Suppressor macrophage treated with lipopolysaccharide for 4 hours (primary cell): Measurements from ENCODE around the gene TBPL2.
A peak's percentile ranks its signal among the peaks of the same experiment; 100 is the strongest.
"Not testable (repeated sequence)": the region's sequence is repeated elsewhere in the genome, so short reads cannot be mapped to it uniquely, and the experiment has no call there.

Experiments used
- DNase-seq: peaks from one replicate; pipeline ENCODE4 v3.0.0-alpha.2; 2020

Gene TBPL2

DNA sequence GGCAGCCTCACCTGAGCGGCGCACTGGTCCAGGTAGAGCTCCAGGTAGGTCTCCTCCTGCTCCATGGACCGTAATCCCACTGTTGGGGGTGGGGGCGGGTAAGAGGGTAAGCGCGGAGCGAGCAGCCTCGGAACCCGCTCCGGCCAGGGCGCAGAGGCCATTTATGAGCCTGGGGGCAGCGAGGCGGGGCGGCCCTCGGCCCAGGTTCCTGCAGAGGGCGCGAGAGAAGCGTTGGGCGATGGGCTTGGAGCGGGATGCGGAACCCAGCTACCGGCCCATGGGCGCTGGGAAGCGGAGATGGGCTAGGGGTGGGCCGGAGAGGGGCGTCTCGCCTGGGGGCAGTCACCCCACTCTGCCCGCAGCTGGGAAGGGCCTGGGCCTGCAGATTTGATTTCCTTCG, at the start of gene TBPL2:
TSS of gene TBPL2 (minus strand) at position 232 of the 400 bp plus-strand sequence. CDS start at position 65, 167 bp downstream.
- no peak for DNase-seq

DNA sequence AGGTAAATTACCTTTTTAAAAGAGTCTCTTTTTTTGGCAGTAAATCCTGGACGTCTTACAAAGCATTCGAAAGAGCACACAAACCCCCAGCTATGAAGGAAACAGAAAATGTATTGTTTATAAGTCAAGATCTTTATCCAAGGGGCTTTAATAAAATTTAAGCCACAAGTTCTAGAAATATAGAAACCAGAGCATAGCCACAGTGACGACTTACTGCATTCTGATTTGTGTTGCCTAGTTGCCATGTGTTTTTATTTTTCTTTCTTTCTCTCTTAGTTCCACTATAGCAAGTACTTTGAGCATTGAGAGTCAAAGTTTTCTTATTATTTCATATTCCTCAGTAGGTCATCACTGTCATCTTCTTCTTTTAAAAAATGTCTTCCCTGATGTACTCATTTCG, 47.8 kb upstream of the TBPL2 start:
- DNase-seq, result no peak

DNA sequence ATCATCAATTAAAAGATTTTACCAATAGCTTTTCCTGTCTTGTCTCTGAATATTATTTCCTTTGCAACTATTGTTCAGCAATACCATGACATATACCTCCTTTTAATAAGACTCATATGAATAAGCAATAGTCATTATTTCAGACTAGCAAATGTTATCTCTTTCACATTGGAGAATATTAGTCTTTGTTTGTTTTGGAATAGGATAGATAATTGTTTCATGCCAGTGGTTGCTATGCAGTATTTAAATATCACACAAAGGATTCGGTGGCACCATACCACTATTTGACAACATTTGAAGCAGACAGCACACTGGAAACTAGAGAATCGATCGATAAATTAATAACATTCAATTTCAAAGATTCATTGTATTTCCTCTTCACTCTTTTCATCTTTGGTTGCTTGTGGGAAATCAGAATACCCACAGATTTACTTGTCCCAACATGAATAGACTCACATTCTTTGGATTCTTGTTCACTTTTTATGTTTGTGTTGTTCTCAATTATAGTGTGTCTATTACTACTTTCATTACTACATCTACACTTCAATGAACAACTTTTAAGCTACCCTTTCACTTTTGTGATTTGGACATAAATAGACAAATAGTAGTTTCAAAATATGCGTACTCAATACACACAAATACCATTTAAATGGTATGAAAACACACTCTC, 42.7 kb upstream of the TBPL2 start:
- no peak for DNase-seq

DNA sequence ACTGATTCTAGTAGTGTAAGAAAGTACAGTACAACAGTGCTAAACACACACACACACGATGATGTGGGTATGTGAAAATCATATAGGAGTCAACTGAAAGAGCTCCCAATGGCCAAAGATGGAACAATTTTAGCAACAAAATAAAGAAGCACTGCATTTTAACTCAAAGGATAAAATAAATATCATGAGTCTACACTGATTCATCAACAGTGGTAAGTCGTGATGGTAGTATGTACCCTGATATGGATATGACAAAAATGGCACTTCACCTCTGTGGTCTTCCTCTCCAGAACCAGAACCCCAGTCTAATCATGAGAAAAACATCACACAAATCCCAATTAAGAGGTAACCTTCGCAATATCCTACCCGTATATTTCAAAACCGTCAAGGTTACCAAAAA, 41.4 kb upstream of the TBPL2 start:
- DNase-seq, result no peak

DNA sequence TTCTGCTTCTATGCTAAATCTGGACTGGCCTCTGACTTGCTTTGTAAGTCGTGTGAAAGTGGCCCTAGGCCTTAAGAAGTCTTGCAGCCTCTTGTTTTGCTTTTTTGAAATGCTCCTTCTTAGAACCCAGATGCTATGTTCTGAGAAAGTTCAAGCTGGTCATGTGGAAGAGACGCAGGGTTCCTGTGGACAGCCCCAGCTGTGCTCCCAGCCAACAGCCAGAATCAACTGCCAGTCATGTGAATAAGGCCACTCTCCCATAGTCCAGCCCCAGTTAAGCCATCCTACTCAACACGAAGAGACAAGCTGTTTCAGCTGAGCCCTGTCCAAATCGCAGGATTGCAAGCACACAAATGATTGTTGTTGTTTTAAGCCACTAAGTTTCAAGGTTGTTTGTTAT, 37.3 kb upstream of the TBPL2 start:
- no peak for DNase-seq

DNA sequence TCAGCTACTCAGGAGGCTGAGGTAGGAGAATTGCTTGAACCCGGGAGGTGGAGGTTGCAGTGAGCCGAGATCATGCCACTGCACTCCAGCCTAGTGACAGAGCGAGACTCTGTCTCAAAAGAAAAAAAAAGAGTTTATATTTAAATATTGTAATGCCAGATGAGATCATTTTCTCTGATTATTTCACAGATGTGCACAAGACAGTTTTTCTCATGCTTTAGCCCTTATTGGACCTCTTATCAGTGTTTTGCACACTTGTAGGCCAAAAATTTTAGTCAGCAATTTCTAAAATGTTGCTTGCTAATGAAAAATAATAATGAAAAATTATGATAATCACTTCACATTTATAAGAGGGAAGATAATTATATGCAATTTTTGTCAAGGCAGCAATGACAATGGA, 36.0 kb upstream of the TBPL2 start:
- DNase-seq, result not testable (repeated sequence)

DNA sequence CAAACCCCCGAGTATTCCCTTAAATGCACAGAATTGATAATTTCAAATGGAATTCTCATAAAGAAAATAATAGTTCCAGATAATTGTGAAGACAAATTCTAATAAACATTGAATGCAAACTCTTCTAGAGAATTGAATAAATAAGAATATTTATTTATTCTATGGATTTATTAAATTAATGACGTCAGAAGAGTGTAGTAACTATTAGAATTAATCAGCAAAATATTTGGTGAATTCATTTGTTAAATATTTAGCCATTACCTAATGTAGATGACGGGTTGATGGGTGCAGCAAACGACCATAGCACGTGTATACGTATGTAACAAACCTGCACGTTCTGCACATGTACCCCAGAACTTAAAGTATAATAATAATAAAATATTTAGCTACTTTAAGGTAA, 33.4 kb upstream of the TBPL2 start:
- no peak for DNase-seq

DNA sequence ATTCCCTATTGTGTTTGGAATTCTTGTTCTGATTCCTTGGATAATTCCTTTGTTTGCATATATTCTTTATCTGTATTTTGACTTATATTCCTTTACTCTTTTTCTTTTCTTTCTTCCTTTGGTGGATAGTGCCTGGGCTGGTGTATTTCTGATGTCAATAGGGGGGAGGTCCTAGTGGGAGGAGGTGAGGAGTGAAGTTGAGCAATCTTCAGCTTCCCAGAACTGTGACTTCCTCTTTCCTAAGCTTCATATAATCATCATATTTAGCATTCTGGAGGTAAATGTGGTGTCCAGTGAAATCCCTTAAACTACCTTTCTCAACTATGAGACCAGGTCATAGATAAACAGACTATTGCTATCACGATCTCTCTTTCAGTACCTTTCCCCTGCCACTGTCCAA, 29.6 kb upstream of the TBPL2 start:
- DNase-seq, result peak; percentile 44

DNA sequence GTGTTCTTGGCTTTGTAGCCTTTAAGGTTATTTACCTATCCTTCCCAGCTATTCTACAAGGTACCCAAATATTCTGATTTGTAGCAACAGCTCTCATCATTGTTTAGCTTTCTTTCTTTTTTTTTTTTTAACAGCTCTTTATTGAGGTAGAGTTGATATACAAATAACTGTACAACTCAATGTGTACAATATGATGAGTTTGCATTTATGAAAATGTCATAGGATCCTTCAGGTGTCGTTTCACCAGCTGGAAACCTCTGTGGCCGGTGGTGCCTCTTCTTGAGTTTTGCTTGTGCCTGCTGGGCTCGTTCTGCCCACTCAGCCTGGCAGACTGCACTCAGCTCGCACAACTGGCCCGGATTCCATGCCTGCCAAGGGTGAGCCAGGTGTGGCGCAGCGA, 26.9 kb upstream of the TBPL2 start:
- no peak for DNase-seq

DNA sequence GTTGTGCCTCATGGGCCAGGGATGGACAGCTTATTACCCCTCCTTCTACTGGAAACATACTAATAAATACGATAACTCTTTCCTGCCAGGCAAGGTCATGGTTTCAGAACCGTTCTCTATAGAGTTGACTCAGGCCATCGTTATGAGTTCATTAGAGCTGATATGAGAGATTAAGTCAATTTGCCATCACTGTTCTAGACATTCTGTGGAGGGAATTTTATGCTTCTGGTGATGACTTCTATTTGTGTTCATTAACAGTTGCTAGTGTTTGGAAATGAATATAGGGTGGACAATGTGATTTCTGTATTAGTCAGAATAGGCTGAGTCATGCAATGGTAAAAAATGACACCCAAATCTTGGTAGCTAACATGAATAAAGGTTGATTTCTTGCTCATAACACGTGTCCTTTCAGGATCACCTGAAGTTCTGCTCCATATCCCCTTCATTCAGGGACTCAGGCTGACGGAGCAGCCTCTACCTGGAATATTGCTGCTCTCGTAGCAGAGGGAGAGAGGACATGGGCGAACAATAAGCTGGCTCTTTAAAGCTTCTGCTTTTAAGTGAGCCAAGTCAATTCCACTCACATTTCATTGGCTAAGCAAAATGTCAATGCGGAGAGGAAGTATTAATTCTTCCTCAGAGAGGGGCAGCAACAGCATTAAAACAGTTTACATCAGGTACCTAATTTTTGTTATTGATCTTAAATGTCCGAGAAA, 18.5 kb upstream of the TBPL2 start:
- DNase-seq, result peak; percentile 61

DNA sequence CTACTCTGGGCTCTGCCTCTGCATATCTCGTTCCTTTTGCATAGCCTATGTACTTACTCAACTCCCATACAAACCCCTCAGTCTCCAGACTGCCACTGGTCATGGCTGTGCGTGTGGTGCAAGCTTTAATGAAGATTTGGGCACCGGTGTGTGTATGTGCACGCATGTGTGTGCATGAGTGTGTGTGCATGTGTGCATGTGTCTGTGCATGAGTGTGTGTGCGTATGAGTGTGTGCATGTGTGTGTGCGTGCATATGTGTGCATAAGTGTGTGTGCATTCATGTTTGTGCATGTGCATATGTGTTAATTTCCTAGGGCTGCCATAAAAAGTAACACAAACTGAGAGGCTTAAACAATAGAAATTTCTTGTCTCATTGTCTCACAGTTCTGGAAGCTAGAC, 17.1 kb upstream of the TBPL2 start:
- no peak for DNase-seq

DNA sequence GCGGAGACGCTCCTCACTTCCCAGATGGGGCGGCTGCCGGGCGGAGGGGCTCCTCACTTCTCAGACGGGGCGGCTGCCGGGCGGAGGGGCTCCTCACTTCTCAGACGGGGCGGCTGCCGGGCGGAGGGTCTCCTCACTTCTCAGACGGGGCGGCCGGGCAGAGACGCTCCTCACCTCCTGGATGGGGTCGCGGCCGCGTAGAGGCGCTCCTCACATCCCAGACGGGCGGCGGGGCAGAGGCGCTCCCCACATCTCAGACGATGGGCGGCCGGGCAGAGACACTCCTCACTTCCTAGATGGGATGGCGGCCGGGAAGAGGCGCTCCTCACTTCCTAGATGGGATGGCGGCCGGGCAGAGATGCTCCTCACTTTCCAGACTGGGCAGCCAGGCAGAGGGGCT, 16.0 kb upstream of the TBPL2 start:
- not testable (repeated sequence) for DNase-seq

DNA sequence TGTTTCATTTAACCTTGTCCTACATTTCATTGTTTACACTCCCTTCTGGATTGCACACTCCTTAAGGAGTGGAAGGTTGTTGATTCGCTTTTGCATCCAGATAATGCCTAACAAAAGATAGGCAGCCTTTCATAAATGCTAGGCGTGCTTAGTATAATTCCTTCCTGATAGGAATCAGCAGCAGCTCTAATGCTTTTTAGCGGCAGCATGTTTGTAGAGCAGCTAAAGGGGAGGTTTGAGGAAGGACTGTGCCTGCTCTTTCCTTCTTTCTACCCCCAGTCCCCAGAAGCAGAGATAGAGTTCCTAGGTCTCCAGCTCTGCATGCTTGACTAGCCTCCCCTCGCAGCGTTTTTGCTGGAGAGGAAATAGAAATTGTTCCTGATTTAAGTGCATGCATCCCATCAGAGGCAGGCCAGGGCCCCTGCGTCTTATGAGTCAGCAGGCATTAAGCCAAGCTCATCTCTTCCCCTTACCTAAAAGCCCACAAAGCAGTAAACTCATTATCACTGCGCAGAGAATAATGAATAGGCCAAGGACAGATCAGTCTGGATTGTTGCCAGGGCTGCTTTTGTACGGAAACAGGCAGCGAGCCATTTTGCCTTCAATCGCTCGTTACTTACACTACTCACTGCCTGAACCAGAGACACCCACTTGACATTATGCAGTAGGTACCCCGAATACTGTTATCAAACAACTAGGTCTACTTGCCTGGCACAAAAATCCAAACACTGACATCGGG, 14.0 kb upstream of the TBPL2 start:
- peak; percentile 54 for DNase-seq

DNA sequence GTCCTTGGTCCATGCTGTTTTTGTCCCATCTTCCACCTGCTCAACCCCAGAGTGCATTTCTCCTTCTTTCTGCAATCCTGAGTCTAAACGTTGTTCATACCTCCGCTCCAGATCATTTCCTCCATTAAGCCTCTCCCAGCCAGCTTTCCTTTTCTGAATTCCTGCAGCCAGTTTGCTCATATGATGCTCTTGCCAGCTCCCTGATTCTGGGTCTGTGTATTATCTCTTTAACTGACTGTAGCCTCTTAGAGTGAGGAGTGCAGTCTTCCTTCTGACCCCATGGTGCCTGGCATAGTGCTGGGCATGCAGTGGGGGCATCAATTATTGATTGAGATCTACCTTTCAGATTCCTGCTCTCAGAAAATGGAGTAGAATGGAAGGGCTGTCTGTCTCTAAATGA, 11.5 kb upstream of the TBPL2 start:
- DNase-seq, result no peak

DNA sequence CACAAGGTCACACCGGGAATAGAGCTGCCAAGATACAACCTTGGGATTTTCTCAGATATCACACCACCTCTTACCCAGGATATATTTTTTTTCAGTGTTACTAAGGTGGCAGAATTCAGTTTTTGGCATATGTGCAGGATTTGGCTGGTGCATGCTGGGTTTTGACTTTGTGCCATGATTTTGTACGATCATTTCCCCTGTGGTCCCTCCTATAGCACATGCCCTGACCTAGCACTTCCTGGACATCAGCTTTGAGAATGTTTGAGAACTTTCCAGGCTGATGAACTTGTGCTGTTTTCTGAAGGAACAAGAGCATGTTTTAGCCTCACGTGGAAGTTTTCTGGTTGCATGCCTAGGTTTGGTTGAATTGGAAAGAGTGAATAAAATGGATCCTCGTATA, 11.0 kb upstream of the TBPL2 start:
- no peak for DNase-seq

DNA sequence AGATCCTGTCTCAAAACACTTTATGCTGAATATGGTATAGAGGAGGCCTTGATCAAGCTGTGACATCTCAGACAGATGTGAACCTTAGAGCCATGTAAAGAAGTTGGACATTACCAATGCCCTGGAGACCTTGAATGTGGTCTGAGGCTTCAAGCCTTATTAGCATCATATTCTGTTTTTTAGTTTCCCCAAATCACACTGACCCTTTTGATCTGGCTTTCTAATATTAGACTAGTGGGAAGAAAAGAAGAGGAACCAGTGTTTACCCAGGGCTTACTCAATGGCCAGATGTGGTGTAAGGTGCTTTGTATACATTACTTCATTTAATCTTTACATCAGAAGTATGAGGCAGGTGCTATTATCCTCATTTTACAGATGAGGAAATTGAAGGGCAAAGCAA, 10.6 kb upstream of the TBPL2 start:
- peak; percentile 15 for DNase-seq

DNA sequence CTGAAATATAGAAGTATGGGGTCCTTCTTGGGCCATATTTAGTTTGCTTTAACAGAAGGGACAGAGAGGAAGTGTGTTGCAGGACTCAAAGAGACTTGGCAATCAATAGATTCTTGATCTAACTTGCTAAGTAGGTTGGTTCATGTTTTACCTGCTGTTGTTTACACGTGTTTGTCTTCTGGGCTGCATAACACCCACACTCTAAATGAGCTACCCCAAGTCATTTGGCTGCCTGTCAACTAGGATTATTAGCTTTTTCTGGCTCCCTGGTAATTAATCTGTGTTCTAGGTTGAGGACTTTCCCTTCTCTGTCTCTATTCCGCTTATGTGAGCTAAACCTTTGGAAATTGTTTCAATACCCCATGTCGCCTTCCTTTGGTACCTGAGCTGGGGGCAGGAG, 10.1 kb upstream of the TBPL2 start:
- DNase-seq, result no peak

DNA sequence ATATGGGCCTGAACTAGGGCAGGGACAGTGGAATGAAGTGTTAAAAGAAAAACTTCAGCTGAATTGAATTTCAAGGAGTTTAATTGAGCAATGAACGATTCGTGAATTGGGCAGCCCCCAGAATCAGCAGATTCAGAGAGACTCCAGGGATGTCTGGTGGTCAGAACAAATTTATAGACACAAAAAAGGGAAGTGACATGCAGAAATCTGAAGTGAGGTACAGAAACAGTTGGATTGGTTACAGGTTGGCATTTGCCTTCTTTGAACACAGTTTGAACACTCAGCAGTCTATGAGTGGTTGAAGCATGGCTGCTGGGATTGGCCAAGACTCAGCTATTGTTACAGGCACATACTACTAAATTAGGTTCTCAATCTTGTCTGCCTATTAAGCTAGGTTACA, 9.7 kb upstream of the TBPL2 start:
- no peak for DNase-seq

DNA sequence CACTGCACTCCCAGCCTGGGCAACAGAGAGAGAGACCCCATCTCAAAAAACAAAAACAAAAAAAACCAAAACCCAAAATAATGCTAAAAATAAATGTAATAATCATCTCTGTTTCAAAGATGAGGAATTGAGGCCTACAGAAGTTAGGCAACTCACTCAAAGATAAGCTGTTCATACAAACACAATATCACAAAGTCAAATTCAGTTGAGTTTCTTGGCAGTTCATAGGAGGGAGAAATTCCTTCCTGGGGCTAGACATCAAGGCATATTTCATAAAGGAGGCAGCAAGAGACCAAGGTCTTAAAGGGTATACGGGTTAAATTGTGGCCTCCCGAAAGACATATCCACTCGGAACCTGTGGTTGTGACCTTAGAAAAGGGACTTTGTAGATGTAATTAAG, 8.7 kb upstream of the TBPL2 start:
- DNase-seq, result no peak

DNA sequence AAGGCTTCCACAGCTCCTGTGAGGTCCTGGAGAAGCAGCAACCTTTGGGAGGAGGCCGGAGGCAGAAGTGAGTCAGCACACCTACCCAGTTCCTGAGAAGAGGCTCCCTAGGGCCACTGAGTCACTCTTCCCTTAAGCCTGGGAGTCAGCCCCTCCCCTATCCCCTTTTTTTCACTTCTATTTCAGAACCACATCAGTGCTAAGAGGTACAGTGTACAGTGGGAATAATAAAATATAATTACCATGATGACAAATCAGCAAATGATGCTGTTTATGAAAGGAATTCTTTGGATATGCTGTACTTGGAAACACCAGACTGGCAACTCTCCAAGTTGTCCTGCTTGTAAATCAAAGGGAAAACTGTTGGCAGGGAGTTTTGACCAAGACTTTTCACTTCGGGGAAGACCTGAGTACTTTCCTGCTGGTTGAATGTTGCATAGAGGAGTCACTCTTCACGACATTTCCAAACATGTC, 7.8 kb upstream of the TBPL2 start:
- peak; percentile 19 for DNase-seq

DNA sequence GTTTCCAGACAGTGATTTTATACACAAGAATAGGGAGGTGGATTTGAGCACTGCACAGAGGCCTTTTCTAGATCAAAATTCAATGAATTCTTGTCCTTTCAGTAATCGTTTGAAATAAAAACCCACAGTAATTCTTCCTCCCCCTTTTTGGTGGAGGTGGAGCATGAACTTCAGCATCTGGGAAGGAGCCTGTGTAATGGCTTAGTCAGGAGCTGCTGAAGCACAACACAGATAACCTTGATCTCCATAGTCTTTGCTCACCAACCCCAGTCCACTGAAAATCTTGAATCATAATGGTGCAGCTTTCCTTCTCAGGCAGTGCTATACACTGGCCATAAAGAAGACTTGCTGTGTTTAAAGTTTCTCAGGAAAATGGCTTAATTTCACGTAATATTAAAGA, 6.4 kb upstream of the TBPL2 start:
- no peak for DNase-seq

DNA sequence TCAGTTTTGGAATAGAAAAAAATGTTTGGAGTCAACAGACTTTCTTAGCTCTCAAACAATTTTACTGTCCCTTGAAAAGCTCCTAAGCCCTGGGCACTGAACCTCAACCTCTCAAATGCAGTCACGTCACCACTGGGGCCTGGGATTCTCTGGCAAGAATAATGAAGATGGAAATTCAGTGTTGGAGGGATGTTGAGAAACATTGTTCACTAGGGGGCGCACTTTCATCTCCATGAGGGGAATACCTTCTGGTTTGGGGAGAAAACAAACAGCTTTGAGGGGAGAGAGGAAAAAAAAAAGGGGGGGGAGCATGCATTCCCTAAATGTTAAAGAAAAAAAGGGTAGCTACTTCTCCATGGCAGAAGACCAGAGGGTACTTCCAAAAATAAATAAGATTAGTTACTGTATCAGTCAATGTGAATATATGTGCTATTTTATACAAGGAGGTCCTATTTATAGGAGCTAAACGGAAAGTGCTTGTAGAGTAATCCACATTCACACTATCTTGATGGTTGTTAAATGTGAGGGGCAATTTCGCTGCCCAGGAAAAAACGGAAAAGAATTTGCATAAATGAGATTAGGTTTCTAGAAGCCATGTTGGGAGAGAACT, 5.8 kb upstream of the TBPL2 start:
- peak; percentile 86 for DNase-seq

DNA sequence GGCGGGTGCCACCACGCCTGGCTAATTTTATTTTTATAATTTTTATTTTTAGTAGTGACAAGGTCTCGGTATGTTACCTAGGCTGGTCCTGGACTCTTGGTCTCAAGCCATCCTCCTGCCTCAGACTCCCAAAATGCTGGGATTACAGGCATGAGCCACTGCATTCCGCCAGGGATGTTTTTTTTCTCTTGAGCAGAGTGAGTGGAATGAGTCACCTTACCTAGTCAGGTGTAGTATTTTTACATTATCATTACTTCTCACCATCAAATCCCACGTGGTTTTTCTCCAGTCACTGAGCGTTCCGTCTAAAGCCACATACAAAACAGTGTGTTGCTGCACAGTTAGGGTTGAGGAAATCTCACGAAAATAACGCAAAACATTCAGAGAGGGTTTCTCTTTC, 870 bp upstream of the TBPL2 start:
- DNase-seq, result no peak
